Panc1 (cell line): ENCODE measurements around the gene PCDH15. TPM values are rescaled to one million over a fixed set of nuclear protein-coding genes. Genes with fewer than 3 reads are reported as not detected.
"Not testable (repeated sequence)": the region's sequence is repeated elsewhere in the genome, so short reads cannot be mapped to it uniquely, and the experiment has no call there.

Experiments
- ATAC-seq: fragments of 200-7000 bp; cut with Tn5 transposase; 2 replicates; pipeline ENCODE4 v1.9.1; 2020; ENCODE audit warnings: mild to moderate bottlenecking, moderate library complexity
- BruUV-seq: library from RNA; stranded (reverse); fragments of 400-500 nt; replicated peaks from 2 replicates; lab custom pipeline; 2021; lab: Mats Ljungman, UMichigan
- CTCF ChIA-PET: fragments of 300-600 bp; sonication (Branson Sonifier 250); formaldehyde crosslinking; loops from one replicate; lab custom pipeline; 2022; ENCODE audit warnings: antibody characterized with exemption; lab: Charles Lee
- POLR2A ChIA-PET: fragments of 300-600 bp; sonication (Branson Sonifier 250); formaldehyde crosslinking; loops from one replicate; lab custom pipeline; 2022; ENCODE audit warnings: antibody characterized with exemption; lab: Charles Lee
- DNase-seq: peaks from one replicate; pipeline ENCODE4 v3.0.0-alpha.2; 2010; ENCODE audit warnings: low read depth, low spot score
- H3K27ac ChIP-seq: 2 replicates; pipeline ENCODE4 v1.5.1; 2011; ENCODE audit warnings: mild to moderate bottlenecking, low read length, inconsistent platforms
- H3K27me3 ChIP-seq: fragments of 200-500 bp; sonication (Bioruptor generic); 2 replicates; pipeline ENCODE4 v1.6.0; 2014; ENCODE audit warnings: low read length, inconsistent platforms; ENCODE audit not compliant: control insufficient read depth, insufficient read depth
- H3K36me3 ChIP-seq: fragments of 200-500 bp; sonication (Bioruptor generic); 2 replicates; pipeline ENCODE4 v1.5.1; 2014; ENCODE audit warnings: inconsistent platforms, mild to moderate bottlenecking, low read length, moderate library complexity; ENCODE audit not compliant: control insufficient read depth, insufficient read depth
- H3K4me1 ChIP-seq: 2 replicates; pipeline ENCODE4 v1.5.1; 2011; ENCODE audit warnings: inconsistent platforms, mild to moderate bottlenecking, low read length, moderate library complexity; ENCODE audit not compliant: control insufficient read depth, insufficient read depth
- H3K4me3 ChIP-seq, 2 experiments: 2 replicates each; pipeline ENCODE4 v1.5.1; 2011 to 2012; ENCODE audit warnings: low read depth in 2 of 2, low read length in 2 of 2, mild to moderate bottlenecking in 2 of 2, inconsistent platforms in 1 of 2, moderate library complexity in 1 of 2
- H3K9me3 ChIP-seq: fragments of 200-500 bp; sonication (Bioruptor generic); 2 replicates; pipeline ENCODE4 v1.5.1; 2014; ENCODE audit warnings: low read depth, mild to moderate bottlenecking, inconsistent platforms, low read length, moderate library complexity; ENCODE audit not compliant: control insufficient read depth, insufficient read depth
- CTCF ChIP-seq: fragments of 450-650 bp; IDR thresholded peaks from 2 replicates; pipeline ENCODE4 v1.5.1; 2017; ENCODE audit warnings: mild to moderate bottlenecking
- POLR2AphosphoS5 ChIP-seq: IDR thresholded peaks from 2 replicates; pipeline ENCODE4 v1.6.1; 2012; ENCODE audit warnings: mild to moderate bottlenecking, low read depth, low read length, moderate library complexity
- REST ChIP-seq, 2 experiments: IDR thresholded peaks; 2 replicates each; pipeline ENCODE4 v1.6.1; 2011 to 2012; ENCODE audit warnings: low read depth in 2 of 2, control low read depth in 1 of 2, low read length in 1 of 2, mild to moderate bottlenecking in 1 of 2, moderate library complexity in 1 of 2; ENCODE audit not compliant: insufficient read depth in 1 of 2
- SIN3A ChIP-seq: IDR thresholded peaks from 2 replicates; pipeline ENCODE4 v1.6.1; 2012; ENCODE audit warnings: low read depth, mild to moderate bottlenecking, low read length, moderate library complexity, borderline replicate concordance; ENCODE audit not compliant: insufficient read depth
- TCF7L2 ChIP-seq: IDR thresholded peaks from 2 replicates; pipeline ENCODE4 v1.6.1; 2011; ENCODE audit warnings: mild to moderate bottlenecking, low read depth, low read length, inconsistent platforms
- in situ Hi-C: cut with HindIII; loops from 2 replicates; pipeline ENCODE4 v1.10.0; 2016; ENCODE audit warnings: low sequenced_read_pairs, low pct_unique_long_range_greater_than_20kb
- intact Hi-C: fragments of 100-400 bp; cut with micrococcal nuclease; formaldehyde crosslinking; loops from one replicate; pipeline ENCODE4 v1.10.0; 2022; ENCODE audit not compliant: unreplicated experiment
- total RNA-seq: library from RNA; stranded (reverse); gene quantifications from one replicate; pipeline ENCODE4 v1.2.1, GENCODE V29; 2021; ENCODE audit not compliant: unreplicated experiment

Gene PCDH15
- total RNA-seq, 1 experiment from 2014 or later, result 0.18 TPM

GRCh38 chr10:53939654-53940053 lies 861.4 kb downstream of the PCDH15 start:
- Histone ChIP-seq H3K4me3 (no peak overlapping the region), H3K9me3 (peaks cover 2% of the 10 kb centered on the region; the same call in 1 of the 2 replicates), H3K27me3 (no peaks in the 10 kb centered on the region), H3K36me3 (no peaks in the 10 kb centered on the region), H3K27ac (no peak overlapping the region), H3K4me1 (no peaks in the 10 kb centered on the region)
- TF ChIP-seq TCF7L2 (no peak), POLR2AphosphoS5 (no peak), REST (IDR thresholded peaks at IDR 0.05; ENCODE audit: insufficient read depth in 1 of 2, low read depth in 2 of 2, low read length in 1 of 2) (no peak), SIN3A (no peak), CTCF (no peak)
- ATAC-seq (no peak), DNase-seq (no peak)
- ChIA-PET CTCF (no interaction called here), POLR2A (no interaction called here)
- no TSS peak for BruUV-seq
- intact Hi-C loops, result no loop called here
- in situ Hi-C loops, result no loop called here

GRCh38 chr10:53930648-53931047 lies 870.4 kb downstream of the PCDH15 start:
- H3K9me3 ChIP-seq, result peaks cover 4% of the 10 kb centered on the region; the same call in 1 of the 2 replicates
- no peaks in the 10 kb centered on the region for H3K4me1 ChIP-seq
- BruUV-seq, result no TSS peak
- ATAC-seq (no peak), DNase-seq (no peak)
- TF ChIP-seq CTCF, result no peak
- no peak for TF ChIP-seq POLR2AphosphoS5
- TF ChIP-seq REST (IDR thresholded peaks at IDR 0.05; ENCODE audit: insufficient read depth in 1 of 2, low read depth in 2 of 2, low read length in 1 of 2), result no peak
- no peak for TF ChIP-seq SIN3A
- no peak for TF ChIP-seq TCF7L2
- H3K27ac ChIP-seq, result no peak overlapping the region
- no peaks in the 10 kb centered on the region for H3K36me3 ChIP-seq
- in situ Hi-C loops, result no loop called here
- H3K27me3 ChIP-seq, result no peaks in the 10 kb centered on the region
- H3K4me3 ChIP-seq, result no peak overlapping the region
- CTCF ChIA-PET, result no interaction called here
- POLR2A ChIA-PET, result no interaction called here
- intact Hi-C loops, result no loop called here

- BruUV-seq, ATAC-seq, H3K4me1 ChIP-seq, H3K27me3 ChIP-seq, DNase-seq, in situ Hi-C loops, H3K27ac ChIP-seq, H3K36me3 ChIP-seq, H3K4me3 ChIP-seq, CTCF ChIA-PET, POLR2A ChIA-PET, intact Hi-C loops, H3K9me3 ChIP-seq: not testable (repeated sequence)
Observed at GRCh38 chr10:53924051-53924700, 876.9 kb downstream of the PCDH15 start.
